Activated T-cell treated with anti-CD3 and anti-CD28 coated beads, Interleukin-2, amount 50 U/mL, for 4 hours (primary cell): ENCODE measurements around the gene MLLT11. TPM values are rescaled to one million over a fixed set of nuclear protein-coding genes. Genes with fewer than 3 reads are reported as not detected.
"Not testable (repeated sequence)": the region's sequence is repeated elsewhere in the genome, so short reads cannot be mapped to it uniquely, and the experiment has no call there.

Experiments
- ATAC-seq, 2 donors: fragments of 200-7000 bp; cut with Tn5 transposase; one replicate each; pipeline ENCODE4 v1.10.0; 2021
- DNase-seq: peaks from one replicate; pipeline ENCODE4 v3.0.0-alpha.2; 2020
- H3K27me3 Mint-ChIP-seq: one replicate; pipeline ENCODE4 v1.8.0; 2021; ENCODE audit warnings: low read depth, mixed read lengths
- H3K36me3 Mint-ChIP-seq: one replicate; pipeline ENCODE4 v1.8.0; 2022; ENCODE audit warnings: mixed read lengths; ENCODE audit not compliant: insufficient read depth
- H3K4me1 Mint-ChIP-seq: one replicate; pipeline ENCODE4 v1.8.0; 2021; ENCODE audit warnings: low read depth, mixed read lengths
- H3K4me3 Mint-ChIP-seq: one replicate; pipeline ENCODE4 v1.8.0; 2021; ENCODE audit warnings: mild to moderate bottlenecking, moderate library complexity, mixed read lengths
- H3K9me3 Mint-ChIP-seq: one replicate; pipeline ENCODE4 v1.8.0; 2021; ENCODE audit warnings: mixed read lengths
- total RNA-seq, 3 donors: library from RNA; stranded (reverse); gene quantifications; one replicate each; pipeline ENCODE4 v1.2.1, GENCODE V29; 2021

Gene MLLT11
- total RNA-seq, 3 donors from 2014 or later = 2.3 to 2.8 (median 2.6) TPM

DNA sequence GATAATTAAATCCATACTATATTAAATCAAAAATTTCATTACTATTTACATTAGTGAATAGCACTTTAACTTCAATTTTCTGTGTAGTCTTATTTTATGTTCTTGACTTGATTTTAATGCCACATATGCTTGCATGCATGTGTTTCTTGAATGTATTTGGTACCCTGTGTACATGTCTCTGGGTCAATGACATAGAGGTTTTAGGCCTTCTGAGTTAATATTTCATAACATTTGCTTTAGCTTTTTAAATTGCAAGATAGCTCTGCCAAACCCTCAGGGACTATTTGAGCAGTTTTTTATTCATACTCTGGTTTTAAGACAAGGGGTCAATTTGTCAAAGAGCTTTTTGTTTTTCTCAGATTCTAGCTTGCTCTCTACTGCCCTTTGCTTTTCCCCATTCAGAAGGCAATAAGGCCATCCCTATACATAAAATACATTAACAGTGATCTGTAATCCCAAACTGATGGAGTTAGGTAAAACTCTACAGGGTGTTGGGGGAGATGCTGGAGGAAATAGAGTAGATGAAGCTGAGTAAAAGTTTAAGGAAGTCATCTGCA is 5.0 kb downstream of the MLLT11 start:
- H3K4me1 Mint-ChIP-seq = peaks cover 16% of the 10 kb centered on the region
- H3K9me3 Mint-ChIP-seq = no peaks in the 10 kb centered on the region
- H3K4me3 Mint-ChIP-seq = no peak overlapping the region
- no peaks in the 10 kb centered on the region for H3K27me3 Mint-ChIP-seq
- no peaks in the 10 kb centered on the region for H3K36me3 Mint-ChIP-seq
- no peak for DNase-seq
- no peak for ATAC-seq

GRCh38 chr1:151067185-151067584 is 7.0 kb downstream of the MLLT11 start:
- peaks cover 19% of the 10 kb centered on the region for H3K4me1 Mint-ChIP-seq
- H3K9me3 Mint-ChIP-seq = no peaks in the 10 kb centered on the region
- no peaks in the 10 kb centered on the region for H3K36me3 Mint-ChIP-seq
- DNase-seq (no peak), ATAC-seq (no peak)
- H3K4me3 Mint-ChIP-seq = no peak overlapping the region
- H3K27me3 Mint-ChIP-seq = no peaks in the 10 kb centered on the region

- no peak for ATAC-seq
Measured at GRCh38 chr1:151069103-151069486, 8.9 kb downstream of the MLLT11 start.

DNA sequence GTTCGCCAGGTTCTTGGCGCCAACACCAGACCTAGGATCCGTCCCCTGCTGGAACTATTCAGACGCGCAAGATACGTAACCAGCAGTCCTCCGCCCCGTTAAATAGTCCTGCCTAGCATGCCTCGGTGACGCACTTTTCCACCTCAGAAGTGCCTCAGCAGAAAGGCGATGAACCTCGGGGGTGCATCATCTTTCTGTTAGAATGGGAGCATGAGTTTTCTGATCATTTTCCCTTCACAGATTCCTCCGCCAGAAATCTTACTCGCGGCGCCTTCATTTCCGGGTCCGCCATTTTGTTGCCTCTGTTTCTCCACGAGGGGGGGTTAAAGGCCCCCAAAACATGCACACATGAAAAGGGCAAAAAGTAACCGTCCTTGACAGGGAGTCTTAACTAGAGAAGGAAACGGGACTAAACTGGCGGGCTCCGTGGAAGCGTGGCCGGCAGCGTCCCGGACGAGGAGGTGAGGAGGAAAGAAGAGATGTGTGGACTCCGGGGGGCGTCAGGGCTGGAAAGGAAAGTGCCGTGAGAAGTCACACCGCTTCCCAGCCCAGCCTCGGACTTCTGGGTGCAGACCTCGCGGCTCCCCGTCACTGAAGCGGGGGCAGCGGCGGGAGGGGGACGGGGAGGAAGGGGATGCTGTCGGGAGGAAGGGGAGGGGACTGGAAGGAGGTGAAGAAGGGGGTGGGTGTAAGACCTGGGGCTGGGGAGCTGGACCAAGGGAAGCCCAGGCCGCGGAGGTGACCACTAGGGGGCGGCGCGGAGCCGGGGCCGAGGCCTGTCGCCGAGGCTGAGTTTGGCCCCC is 10.5 kb downstream of the MLLT11 start, which contains the start of gene GABPB2:
Gene GABPB2 (plus strand): TSS at position 288 of the 803 bp plus-strand sequence. CDS start 17,429 bp downstream, outside the sequence.
- H3K9me3 Mint-ChIP-seq = no peaks in the 10 kb centered on the region
- peak; percentile 87 to 88 for ATAC-seq
- H3K36me3 Mint-ChIP-seq = peaks cover 4% of the 10 kb centered on the region
- peak within 1 kb of the TSS; percentile 99 for H3K4me3 Mint-ChIP-seq
- peaks cover 21% of the 10 kb centered on the region for H3K4me1 Mint-ChIP-seq
- H3K27me3 Mint-ChIP-seq = no peaks in the 10 kb centered on the region
- peak; percentile 79 for DNase-seq

More at GRCh38 chr1:151069103-151069486, 8.9 kb downstream of the MLLT11 start:
- Mint-ChIP-seq H3K9me3 (no peaks in the 10 kb centered on the region), H3K27me3 (no peaks in the 10 kb centered on the region), H3K4me1 (peaks cover 21% of the 10 kb centered on the region), H3K4me3 (peak overlapping the region; percentile 99), H3K36me3 (peaks cover 4% of the 10 kb centered on the region)
- no peak for DNase-seq

GRCh38 chr1:151072224-151072623 is 12.0 kb downstream of the MLLT11 start:
- no peak for DNase-seq
- Mint-ChIP-seq H3K27me3 (no peaks in the 10 kb centered on the region), H3K4me1 (peaks cover 21% of the 10 kb centered on the region), H3K9me3 (no peaks in the 10 kb centered on the region), H3K36me3 (peaks cover 4% of the 10 kb centered on the region), H3K4me3 (peak overlapping the region; percentile 99)
- no peak for ATAC-seq

DNA sequence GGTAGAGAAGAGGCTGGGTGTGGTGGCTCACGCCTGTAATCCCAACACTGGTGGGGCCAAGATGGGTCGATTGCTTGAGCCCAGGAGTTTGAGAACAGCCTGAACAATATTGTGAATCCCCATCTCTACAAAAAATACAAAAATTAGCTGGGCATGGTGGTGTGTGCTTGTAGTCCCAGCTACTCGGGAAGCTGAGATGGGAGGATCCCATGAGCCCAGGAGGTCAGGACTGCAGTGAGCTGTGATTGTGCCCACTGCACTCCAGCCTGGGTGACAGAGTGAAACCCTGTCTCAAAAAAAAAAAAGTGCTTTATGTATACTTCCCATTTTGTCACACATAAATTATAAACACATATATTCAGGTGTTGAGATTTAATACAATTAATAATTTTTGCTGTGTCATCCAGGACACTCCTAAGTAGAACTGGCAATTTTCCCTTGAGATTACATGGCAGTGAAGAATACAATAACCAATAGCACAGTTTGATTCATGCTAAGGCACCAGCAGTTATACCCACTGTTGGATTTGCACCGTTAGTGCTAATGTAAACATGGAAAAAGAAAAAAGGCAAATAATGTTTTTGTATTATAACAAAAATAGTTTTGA is 25.9 kb downstream of the MLLT11 start:
- H3K27me3 Mint-ChIP-seq = no peaks in the 10 kb centered on the region
- no peak for ATAC-seq
- peaks cover 6% of the 10 kb centered on the region for H3K36me3 Mint-ChIP-seq

GRCh38 chr1:151097426-151097825 is 37.2 kb downstream of the MLLT11 start:
- not testable (repeated sequence) for H3K4me1 Mint-ChIP-seq, H3K4me3 Mint-ChIP-seq, DNase-seq, H3K36me3 Mint-ChIP-seq, H3K9me3 Mint-ChIP-seq, H3K27me3 Mint-ChIP-seq, ATAC-seq

More for the DNA sequence above, 25.9 kb downstream of the MLLT11 start:
- no peaks in the 10 kb centered on the region for H3K4me1 Mint-ChIP-seq
- DNase-seq = no peak
- no peak overlapping the region for H3K4me3 Mint-ChIP-seq
- H3K9me3 Mint-ChIP-seq = no peaks in the 10 kb centered on the region

- DNase-seq (no peak), ATAC-seq (no peak)
- Mint-ChIP-seq H3K4me1 (no peaks in the 10 kb centered on the region), H3K36me3 (peaks cover 2% of the 10 kb centered on the region), H3K4me3 (no peak overlapping the region), H3K9me3 (no peaks in the 10 kb centered on the region), H3K27me3 (no peaks in the 10 kb centered on the region)
Measured at GRCh38 chr1:151098126-151098525, 37.9 kb downstream of the MLLT11 start.

DNA sequence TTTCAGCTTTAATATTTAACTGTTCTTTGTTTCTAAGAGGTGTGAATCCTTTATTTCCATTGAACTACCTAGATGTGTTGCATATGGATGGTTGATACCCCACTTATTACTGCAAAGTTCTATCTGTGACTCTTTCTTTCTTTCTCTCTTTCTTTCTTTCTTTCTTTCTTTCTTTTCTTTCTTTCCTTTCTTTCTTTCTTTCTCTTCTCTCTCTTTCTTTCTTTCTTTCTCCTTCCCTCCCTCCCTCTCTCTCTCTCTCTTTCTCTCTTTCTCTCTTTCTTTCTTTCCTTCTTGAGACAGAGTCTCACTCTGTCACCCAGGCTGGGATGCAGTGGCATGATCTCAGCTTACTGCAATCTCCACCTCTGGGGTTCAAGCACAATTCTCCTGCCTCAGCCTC is 44.4 kb downstream of the MLLT11 start:
- Mint-ChIP-seq H3K9me3 (no peaks in the 10 kb centered on the region), H3K4me1 (no peaks in the 10 kb centered on the region), H3K36me3 (peaks cover 8% of the 10 kb centered on the region)

GRCh38 chr1:151106894-151107293 is 46.7 kb downstream of the MLLT11 start:
- Mint-ChIP-seq H3K4me3 (no peak overlapping the region), H3K36me3 (peaks cover 8% of the 10 kb centered on the region), H3K9me3 (no peaks in the 10 kb centered on the region), H3K4me1 (no peaks in the 10 kb centered on the region), H3K27me3 (no peaks in the 10 kb centered on the region)
- no peak for DNase-seq
- no peak for ATAC-seq

More for the DNA sequence above, 44.4 kb downstream of the MLLT11 start:
- ATAC-seq = no peak
- Mint-ChIP-seq H3K4me3 (no peak overlapping the region), H3K27me3 (no peaks in the 10 kb centered on the region)
- DNase-seq = no peak

- Mint-ChIP-seq H3K4me3 (no peak overlapping the region), H3K36me3 (peaks cover 8% of the 10 kb centered on the region), H3K4me1 (no peaks in the 10 kb centered on the region), H3K27me3 (no peaks in the 10 kb centered on the region), H3K9me3 (no peaks in the 10 kb centered on the region)
- ATAC-seq = no peak
- no peak for DNase-seq
Measured at GRCh38 chr1:151108331-151108730, 48.1 kb downstream of the MLLT11 start.

- Mint-ChIP-seq H3K4me1 (no peaks in the 10 kb centered on the region), H3K9me3 (no peaks in the 10 kb centered on the region), H3K36me3 (peaks cover 9% of the 10 kb centered on the region), H3K27me3 (no peaks in the 10 kb centered on the region), H3K4me3 (no peak overlapping the region)
- DNase-seq (no peak), ATAC-seq (no peak)
Measured at GRCh38 chr1:151113877-151114276, 53.7 kb downstream of the MLLT11 start.
